ENCODE data around the gene MGLL. TPM values are rescaled to one million over a fixed set of nuclear protein-coding genes. Genes with fewer than 3 reads are reported as not detected.

MGLL gene
- total RNA-seq, 1 donor from 2014 or later = 27.3 TPM

DNA sequence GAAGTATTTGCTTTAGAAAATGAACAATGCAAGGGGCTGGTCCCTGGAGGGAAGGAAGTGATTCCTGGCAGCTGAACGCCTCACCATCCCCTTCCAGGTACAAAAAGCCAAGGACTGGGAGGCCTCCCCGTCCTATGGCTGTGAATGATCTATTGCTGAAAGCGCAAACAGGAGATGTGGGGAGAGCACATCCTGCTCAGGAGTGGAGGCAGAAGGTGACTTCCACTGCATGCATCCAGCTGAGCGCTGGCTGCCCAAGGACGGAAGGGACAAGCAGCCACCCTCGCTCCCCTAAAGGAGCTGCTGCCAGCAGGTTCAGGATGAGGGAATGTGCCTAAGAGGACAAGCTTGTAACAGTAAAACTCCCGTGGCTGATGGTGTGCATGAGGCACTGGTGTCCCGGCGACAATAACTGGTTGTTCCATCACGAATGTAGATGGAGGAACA lies 108.2 kb downstream of the MGLL start:
- Histone ChIP-seq H3K4me2 (ENCODE audit: low read length) (no peak overlapping the region), H3K4me3 (ENCODE audit: insufficient read depth, low read depth, low read length) (no peak overlapping the region), H3K4me1 (ENCODE audit: insufficient read depth, low read length) (peaks cover 10% of the 10 kb centered on the region), H4K20me1 (ENCODE audit: insufficient read depth, low read length) (no peaks in the 10 kb centered on the region), H3K27ac (ENCODE audit: low read depth, low read length) (no peak overlapping the region), H2AFZ (ENCODE audit: low read depth, low read length) (no peak overlapping the region), H3K79me2 (ENCODE audit: insufficient read depth, low read length) (no peaks in the 10 kb centered on the region), H3K9ac (ENCODE audit: low read length) (no peak overlapping the region), H3K27me3 (ENCODE audit: insufficient read depth, low read length) (no peaks in the 10 kb centered on the region), H3K9me3 (ENCODE audit: insufficient read depth, low read depth, low read length) (no peaks in the 10 kb centered on the region), H3K36me3 (ENCODE audit: insufficient read depth, low read length) (no peaks in the 10 kb centered on the region)
- TF ChIP-seq, protein P1, sequence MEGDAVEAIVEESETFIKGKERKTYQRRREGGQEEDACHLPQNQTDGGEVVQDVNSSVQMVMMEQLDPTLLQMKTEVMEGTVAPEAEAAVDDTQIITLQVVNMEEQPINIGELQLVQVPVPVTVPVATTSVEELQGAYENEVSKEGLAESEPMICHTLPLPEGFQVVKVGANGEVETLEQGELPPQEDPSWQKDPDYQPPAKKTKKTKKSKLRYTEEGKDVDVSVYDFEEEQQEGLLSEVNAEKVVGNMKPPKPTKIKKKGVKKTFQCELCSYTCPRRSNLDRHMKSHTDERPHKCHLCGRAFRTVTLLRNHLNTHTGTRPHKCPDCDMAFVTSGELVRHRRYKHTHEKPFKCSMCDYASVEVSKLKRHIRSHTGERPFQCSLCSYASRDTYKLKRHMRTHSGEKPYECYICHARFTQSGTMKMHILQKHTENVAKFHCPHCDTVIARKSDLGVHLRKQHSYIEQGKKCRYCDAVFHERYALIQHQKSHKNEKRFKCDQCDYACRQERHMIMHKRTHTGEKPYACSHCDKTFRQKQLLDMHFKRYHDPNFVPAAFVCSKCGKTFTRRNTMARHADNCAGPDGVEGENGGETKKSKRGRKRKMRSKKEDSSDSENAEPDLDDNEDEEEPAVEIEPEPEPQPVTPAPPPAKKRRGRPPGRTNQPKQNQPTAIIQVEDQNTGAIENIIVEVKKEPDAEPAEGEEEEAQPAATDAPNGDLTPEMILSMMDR (IDR thresholded peaks at IDR 0.05; ENCODE audit: insufficient read depth, low read depth, low read length) = no peak
- TF ChIP-seq EZH2 (IDR thresholded peaks at IDR 0.05; ENCODE audit: insufficient read depth, low read length) = no peak
- no peak overlapping the region for H3K4me3 Mint-ChIP-seq (ENCODE audit: unreplicated experiment)
- no peaks in the 10 kb centered on the region for H3K9me3 Mint-ChIP-seq (ENCODE audit: unreplicated experiment)
- FAIRE-seq (no peak), DNase-seq (ENCODE audit: low read depth) (no peak)
- peaks cover 16% of the 10 kb centered on the region for H3K36me3 Mint-ChIP-seq (ENCODE audit: low read depth, unreplicated experiment)
- H3K27me3 Mint-ChIP-seq (ENCODE audit: low read depth, unreplicated experiment) = peaks cover 11% of the 10 kb centered on the region
- no peaks in the 10 kb centered on the region for H3K4me1 Mint-ChIP-seq (ENCODE audit: low read depth, unreplicated experiment)
- no peak overlapping the region for H3K27ac Mint-ChIP-seq (ENCODE audit: unreplicated experiment)

DNA sequence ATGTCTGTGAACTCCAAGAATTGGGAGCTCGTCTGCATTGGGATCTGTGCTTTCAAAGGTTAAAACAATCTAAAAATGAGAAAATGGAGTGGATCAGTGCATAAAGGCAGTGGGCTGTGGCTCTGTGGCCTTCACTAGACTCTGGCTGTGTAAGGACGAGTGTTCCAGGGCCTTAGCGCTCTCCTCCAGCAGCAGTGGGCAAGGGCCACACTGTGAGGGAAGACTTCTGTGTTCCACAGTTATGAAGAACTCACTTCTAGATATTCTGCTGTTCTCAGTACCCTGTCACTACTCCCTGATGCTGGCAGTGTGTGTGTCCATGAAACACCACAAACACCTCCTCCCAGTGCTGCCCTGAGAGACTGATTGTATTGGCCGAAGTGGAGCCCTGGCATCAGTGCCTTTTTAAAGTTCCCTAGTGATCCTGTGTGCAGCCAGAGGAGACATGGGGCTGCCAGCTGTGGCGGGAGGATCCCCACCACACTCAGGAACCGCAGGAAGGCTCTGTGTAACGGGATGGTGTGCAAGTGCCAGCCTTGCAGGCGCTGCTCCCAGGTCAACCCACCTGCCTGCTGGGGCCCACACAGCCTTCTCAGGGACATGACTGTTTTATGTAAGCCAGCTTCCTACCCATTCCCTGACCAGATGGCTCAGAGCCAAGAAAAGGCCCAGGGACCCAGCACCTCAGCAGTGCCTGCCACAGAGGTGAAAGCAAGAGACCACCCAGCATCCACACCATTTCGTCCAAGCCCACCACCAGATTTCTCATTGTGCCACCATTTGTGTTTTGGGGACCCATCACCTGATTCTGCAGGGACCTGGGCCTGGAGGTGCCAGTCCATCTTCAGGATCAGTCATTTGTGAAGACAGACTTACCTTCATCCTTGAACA lies 109.2 kb downstream of the MGLL start:
- no peak for FAIRE-seq
- no peak for TF ChIP-seq EZH2 (IDR thresholded peaks at IDR 0.05; ENCODE audit: insufficient read depth, low read length)
- TF ChIP-seq, protein P1 (IDR thresholded peaks at IDR 0.05; ENCODE audit: insufficient read depth, low read depth, low read length) = no peak
- DNase-seq (ENCODE audit: low read depth) = no peak
- Histone ChIP-seq H3K9me3 (ENCODE audit: insufficient read depth, low read depth, low read length) (no peaks in the 10 kb centered on the region), H3K36me3 (ENCODE audit: insufficient read depth, low read length) (no peaks in the 10 kb centered on the region), H2AFZ (ENCODE audit: low read depth, low read length) (no peak overlapping the region), H3K27ac (ENCODE audit: low read depth, low read length) (no peak overlapping the region), H3K27me3 (ENCODE audit: insufficient read depth, low read length) (no peaks in the 10 kb centered on the region), H3K9ac (ENCODE audit: low read length) (no peak overlapping the region), H4K20me1 (ENCODE audit: insufficient read depth, low read length) (no peaks in the 10 kb centered on the region), H3K79me2 (ENCODE audit: insufficient read depth, low read length) (no peaks in the 10 kb centered on the region), H3K4me2 (ENCODE audit: low read length) (no peak overlapping the region), H3K4me1 (ENCODE audit: insufficient read depth, low read length) (peaks cover 10% of the 10 kb centered on the region), H3K4me3 (ENCODE audit: insufficient read depth, low read depth, low read length) (no peak overlapping the region)
- Mint-ChIP-seq H3K36me3 (ENCODE audit: low read depth, unreplicated experiment) (peaks cover 15% of the 10 kb centered on the region), H3K4me3 (ENCODE audit: unreplicated experiment) (no peak overlapping the region), H3K9me3 (ENCODE audit: unreplicated experiment) (no peaks in the 10 kb centered on the region), H3K27ac (ENCODE audit: unreplicated experiment) (no peak overlapping the region), H3K27me3 (ENCODE audit: low read depth, unreplicated experiment) (peaks cover 11% of the 10 kb centered on the region), H3K4me1 (ENCODE audit: low read depth, unreplicated experiment) (no peaks in the 10 kb centered on the region)

DNA sequence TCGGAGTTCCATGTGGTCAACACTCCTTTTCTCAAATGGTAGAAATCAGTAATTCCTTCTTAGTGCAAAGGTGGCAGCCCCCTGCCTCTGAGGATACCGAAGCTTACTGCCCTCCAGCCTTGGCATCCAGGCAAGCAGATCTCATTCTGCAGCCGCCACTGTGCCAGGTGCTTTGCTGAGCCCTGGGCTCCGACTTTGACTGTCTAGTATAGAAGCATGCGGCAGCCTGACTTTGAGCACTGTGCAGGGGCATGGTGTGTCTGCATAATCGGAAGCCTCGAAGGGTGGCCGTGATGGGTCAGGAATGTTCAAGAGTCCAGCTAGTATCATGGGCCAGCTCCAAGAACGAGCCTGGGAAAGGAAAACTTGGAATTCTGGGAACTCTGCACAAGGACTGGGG lies 109.9 kb downstream of the MGLL start:
- Histone ChIP-seq H3K4me3 (ENCODE audit: insufficient read depth, low read depth, low read length) (no peak overlapping the region), H3K4me1 (ENCODE audit: insufficient read depth, low read length) (peaks cover 10% of the 10 kb centered on the region), H3K79me2 (ENCODE audit: insufficient read depth, low read length) (no peaks in the 10 kb centered on the region), H3K36me3 (ENCODE audit: insufficient read depth, low read length) (no peaks in the 10 kb centered on the region), H3K9me3 (ENCODE audit: insufficient read depth, low read depth, low read length) (no peaks in the 10 kb centered on the region), H4K20me1 (ENCODE audit: insufficient read depth, low read length) (no peaks in the 10 kb centered on the region), H3K27ac (ENCODE audit: low read depth, low read length) (no peak overlapping the region), H3K4me2 (ENCODE audit: low read length) (no peak overlapping the region), H2AFZ (ENCODE audit: low read depth, low read length) (no peak overlapping the region), H3K27me3 (ENCODE audit: insufficient read depth, low read length) (no peaks in the 10 kb centered on the region), H3K9ac (ENCODE audit: low read length) (no peak overlapping the region)
- FAIRE-seq (no peak), DNase-seq (ENCODE audit: low read depth) (no peak)
- H3K4me3 Mint-ChIP-seq (ENCODE audit: unreplicated experiment) = no peak overlapping the region
- H3K36me3 Mint-ChIP-seq (ENCODE audit: low read depth, unreplicated experiment) = peaks cover 15% of the 10 kb centered on the region
- no peak for TF ChIP-seq EZH2 (IDR thresholded peaks at IDR 0.05; ENCODE audit: insufficient read depth, low read length)
- TF ChIP-seq, protein P1 (IDR thresholded peaks at IDR 0.05; ENCODE audit: insufficient read depth, low read depth, low read length) = no peak
- H3K27ac Mint-ChIP-seq (ENCODE audit: unreplicated experiment) = no peak overlapping the region
- H3K27me3 Mint-ChIP-seq (ENCODE audit: low read depth, unreplicated experiment) = peaks cover 11% of the 10 kb centered on the region
- peaks cover 4% of the 10 kb centered on the region for H3K4me1 Mint-ChIP-seq (ENCODE audit: low read depth, unreplicated experiment)
- H3K9me3 Mint-ChIP-seq (ENCODE audit: unreplicated experiment) = no peaks in the 10 kb centered on the region
